IMR-90 (cell line): ENCODE results near the gene LPAR1.

ENCODE experiments used
- BHLHE40 ChIP-seq: fragments of 150-350 bp; IDR thresholded peaks from 2 replicates; pipeline ENCODE4 v1.6.1; 2016; ENCODE audit warnings: mild to moderate bottlenecking, low read depth, low read length
- CTCF ChIP-seq: conservative IDR thresholded peaks from 2 replicates; pipeline ENCODE4 v1.5.1; 2012; ENCODE audit warnings: mild to moderate bottlenecking, low read depth, low read length, improper control_type of control experiment
- MAFK ChIP-seq: IDR thresholded peaks from 2 replicates; pipeline ENCODE4 v1.6.1; 2012; ENCODE audit warnings: low read depth, low read length, improper control_type of control experiment
- POLR2A ChIP-seq: IDR thresholded peaks from 2 replicates; pipeline ENCODE4 v1.6.1; 2012; ENCODE audit warnings: mild to moderate bottlenecking, low read depth, low read length
- RAD21 ChIP-seq: IDR thresholded peaks from 2 replicates; pipeline ENCODE4 v1.6.1; 2012; ENCODE audit warnings: low read length, improper control_type of control experiment
- RCOR1 ChIP-seq: IDR thresholded peaks from 2 replicates; pipeline ENCODE4 v1.6.1; 2012; ENCODE audit warnings: mild to moderate bottlenecking, low read length, improper control_type of control experiment; ENCODE audit not compliant: insufficient replicate concordance
- RFX5 ChIP-seq: IDR thresholded peaks from 2 replicates; pipeline ENCODE4 v1.8.0; 2012; ENCODE audit warnings: low read depth, mild to moderate bottlenecking, low read length, moderate library complexity
- TF ChIP-seq, protein P1 (sequence below): fragments of 150-350 bp; IDR thresholded peaks from 2 replicates; pipeline ENCODE4 v1.6.1; 2016; ENCODE audit warnings: low read depth, mild to moderate bottlenecking, low read length, moderate library complexity, borderline replicate concordance

GRCh38 chr9:110940951-110941557 lies 97.2 kb downstream of the LPAR1 start:
- TF ChIP-seq CTCF (no peak), RAD21 (no peak), RFX5 (no peak), POLR2A (no peak), BHLHE40 (no peak), RCOR1 (no peak), MAFK (no peak)
- TF ChIP-seq, protein P1, sequence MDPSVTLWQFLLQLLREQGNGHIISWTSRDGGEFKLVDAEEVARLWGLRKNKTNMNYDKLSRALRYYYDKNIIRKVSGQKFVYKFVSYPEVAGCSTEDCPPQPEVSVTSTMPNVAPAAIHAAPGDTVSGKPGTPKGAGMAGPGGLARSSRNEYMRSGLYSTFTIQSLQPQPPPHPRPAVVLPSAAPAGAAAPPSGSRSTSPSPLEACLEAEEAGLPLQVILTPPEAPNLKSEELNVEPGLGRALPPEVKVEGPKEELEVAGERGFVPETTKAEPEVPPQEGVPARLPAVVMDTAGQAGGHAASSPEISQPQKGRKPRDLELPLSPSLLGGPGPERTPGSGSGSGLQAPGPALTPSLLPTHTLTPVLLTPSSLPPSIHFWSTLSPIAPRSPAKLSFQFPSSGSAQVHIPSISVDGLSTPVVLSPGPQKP: no peak
